Type B pancreatic cell (in vitro differentiated cells): ENCODE measurements around the gene WASF3. TPM values are rescaled to one million over a fixed set of nuclear protein-coding genes. Genes with fewer than 3 reads are reported as not detected.

ENCODE experiments used
- DNase-seq: peaks from one replicate; pipeline ENCODE4 v3.0.0; 2021; ENCODE audit warnings: mixed read lengths; ENCODE audit not compliant: unreplicated experiment; ENCODE audit errors: extremely low spot score
- H3K27ac Mint-ChIP-seq: 2 replicates; pipeline ENCODE4 v1.8.0; 2021; ENCODE audit warnings: mild to moderate bottlenecking, mixed read lengths
- H3K27me3 Mint-ChIP-seq: 2 replicates; pipeline ENCODE4 v1.8.0; 2021; ENCODE audit warnings: mixed read lengths
- H3K36me3 Mint-ChIP-seq: 2 replicates; pipeline ENCODE4 v1.8.0; 2021; ENCODE audit warnings: mixed read lengths
- H3K4me1 Mint-ChIP-seq: one replicate; pipeline ENCODE4 v1.8.0; 2021; ENCODE audit warnings: mixed read lengths; ENCODE audit not compliant: unreplicated experiment
- H3K4me3 Mint-ChIP-seq: 2 replicates; pipeline ENCODE4 v1.8.0; 2021; ENCODE audit warnings: mild to moderate bottlenecking, mixed read lengths
- H3K9me3 Mint-ChIP-seq: 2 replicates; pipeline ENCODE4 v1.8.0; 2021; ENCODE audit warnings: mixed read lengths
- total RNA-seq: library from RNA; stranded (reverse); gene quantifications from 2 replicates; pipeline ENCODE4 v1.2.1, GENCODE V29; 2021; ENCODE audit warnings: low replicate concordance
- TF ChIP-seq, protein P1 (sequence below): fragments of 200-600 bp; sonication (generic); conservative IDR thresholded peaks from 2 replicates; pipeline ENCODE4 v1.5.0; 2021; ENCODE audit warnings: antibody characterized with exemption, mild to moderate bottlenecking

WASF3 gene
- total RNA-seq, 1 donor from 2014 or later, result 40.2 TPM

DNA sequence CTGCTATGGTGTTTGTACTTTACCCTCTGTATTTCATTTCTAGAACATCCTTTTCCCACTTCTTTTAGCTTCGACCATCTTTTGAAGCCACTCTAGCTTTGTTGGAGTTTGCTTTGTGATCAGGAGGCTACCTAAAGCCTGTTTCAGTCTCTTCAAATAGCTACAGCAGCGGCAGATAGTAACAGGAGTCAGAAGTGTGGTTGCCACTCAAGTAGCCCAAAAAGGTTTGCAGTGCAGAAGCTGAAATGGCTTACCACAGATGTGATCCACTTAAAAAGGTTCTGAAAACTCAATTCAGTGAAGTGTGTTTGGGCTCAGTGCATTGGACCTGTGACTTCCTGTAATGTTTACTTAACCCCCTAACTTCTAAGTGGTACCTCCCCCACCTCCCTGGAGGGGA is 26.2 kb downstream of the WASF3 start:
- Mint-ChIP-seq H3K36me3 (peaks cover 1% of the 10 kb centered on the region), H3K27ac (no peak overlapping the region), H3K4me3 (no peak overlapping the region), H3K9me3 (peaks cover 1% of the 10 kb centered on the region), H3K27me3 (no peaks in the 10 kb centered on the region), H3K4me1 (peaks cover 13% of the 10 kb centered on the region)
- DNase-seq, result no peak
- TF ChIP-seq, protein P1, sequence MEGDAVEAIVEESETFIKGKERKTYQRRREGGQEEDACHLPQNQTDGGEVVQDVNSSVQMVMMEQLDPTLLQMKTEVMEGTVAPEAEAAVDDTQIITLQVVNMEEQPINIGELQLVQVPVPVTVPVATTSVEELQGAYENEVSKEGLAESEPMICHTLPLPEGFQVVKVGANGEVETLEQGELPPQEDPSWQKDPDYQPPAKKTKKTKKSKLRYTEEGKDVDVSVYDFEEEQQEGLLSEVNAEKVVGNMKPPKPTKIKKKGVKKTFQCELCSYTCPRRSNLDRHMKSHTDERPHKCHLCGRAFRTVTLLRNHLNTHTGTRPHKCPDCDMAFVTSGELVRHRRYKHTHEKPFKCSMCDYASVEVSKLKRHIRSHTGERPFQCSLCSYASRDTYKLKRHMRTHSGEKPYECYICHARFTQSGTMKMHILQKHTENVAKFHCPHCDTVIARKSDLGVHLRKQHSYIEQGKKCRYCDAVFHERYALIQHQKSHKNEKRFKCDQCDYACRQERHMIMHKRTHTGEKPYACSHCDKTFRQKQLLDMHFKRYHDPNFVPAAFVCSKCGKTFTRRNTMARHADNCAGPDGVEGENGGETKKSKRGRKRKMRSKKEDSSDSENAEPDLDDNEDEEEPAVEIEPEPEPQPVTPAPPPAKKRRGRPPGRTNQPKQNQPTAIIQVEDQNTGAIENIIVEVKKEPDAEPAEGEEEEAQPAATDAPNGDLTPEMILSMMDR, result no peak

DNA sequence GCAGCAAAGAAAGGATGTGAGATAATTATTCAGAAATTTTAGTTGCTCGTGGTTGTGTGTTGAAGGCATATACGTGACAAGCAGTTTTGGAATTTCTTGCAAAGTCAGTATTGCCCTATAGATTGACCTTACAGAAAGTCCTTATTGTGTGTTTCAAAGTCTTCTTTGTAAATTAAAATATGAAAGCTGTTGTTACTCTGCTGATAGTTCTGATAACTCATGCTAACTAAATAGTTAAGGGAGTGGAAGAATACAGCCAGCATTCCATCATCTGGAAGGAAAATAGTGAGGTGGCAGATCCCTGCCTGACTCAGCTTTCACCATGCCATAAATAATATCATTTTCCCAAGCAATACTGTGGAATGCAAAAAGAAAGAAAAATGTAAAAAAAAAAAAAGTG is 27.2 kb downstream of the WASF3 start:
- Mint-ChIP-seq H3K36me3 (no peaks in the 10 kb centered on the region), H3K27ac (no peak overlapping the region), H3K4me3 (no peak overlapping the region)

DNA sequence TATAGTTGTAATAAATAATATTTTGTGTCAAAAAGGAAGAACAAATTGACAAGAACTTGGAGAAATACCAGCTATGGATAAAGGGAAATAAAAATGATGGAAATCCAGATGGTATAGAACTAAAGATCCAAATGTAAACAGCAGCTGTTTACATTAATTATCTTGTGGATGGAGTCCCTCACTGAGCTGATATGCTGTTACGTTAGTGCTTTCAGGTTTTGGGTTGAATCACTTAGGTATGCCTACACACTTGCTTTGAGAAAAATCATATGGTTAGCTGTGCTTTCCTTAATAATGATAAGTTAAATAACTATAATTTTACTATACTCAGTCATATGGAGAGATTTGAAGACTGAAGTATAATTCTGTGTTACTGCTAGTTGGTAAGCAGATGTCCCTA is 27.7 kb downstream of the WASF3 start:
- TF ChIP-seq, protein P1, result no peak
- H3K27me3 Mint-ChIP-seq, result no peaks in the 10 kb centered on the region
- no peaks in the 10 kb centered on the region for H3K36me3 Mint-ChIP-seq
- no peak for DNase-seq
- no peaks in the 10 kb centered on the region for H3K9me3 Mint-ChIP-seq
- H3K27ac Mint-ChIP-seq, result no peak overlapping the region
- H3K4me1 Mint-ChIP-seq, result peaks cover 20% of the 10 kb centered on the region
- H3K4me3 Mint-ChIP-seq, result no peak overlapping the region

More for the DNA sequence above, 27.2 kb downstream of the WASF3 start:
- Mint-ChIP-seq H3K9me3 (no peaks in the 10 kb centered on the region), H3K27me3 (no peaks in the 10 kb centered on the region), H3K4me1 (peaks cover 16% of the 10 kb centered on the region)
- TF ChIP-seq, protein P1, result no peak
- DNase-seq, result no peak

DNA sequence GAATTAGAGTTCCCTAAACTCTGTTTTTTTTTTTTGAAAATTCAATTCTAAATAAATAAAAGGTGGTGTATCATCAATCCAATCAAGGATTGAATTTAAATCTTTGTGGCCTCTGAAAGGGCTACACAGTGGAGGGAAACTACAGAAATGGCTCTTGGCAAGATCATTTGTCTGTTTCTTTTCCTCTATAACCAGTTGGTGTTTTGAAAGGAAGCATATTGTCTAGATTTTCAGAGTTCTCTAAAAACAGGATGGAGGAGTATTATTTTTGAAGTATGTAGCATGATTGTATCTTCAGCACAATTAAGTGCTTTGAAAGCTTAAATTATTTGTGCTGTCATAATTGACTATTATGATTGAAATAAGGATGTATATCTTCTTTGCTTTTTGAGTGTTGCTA is 29.8 kb downstream of the WASF3 start:
- H3K36me3 Mint-ChIP-seq, result no peaks in the 10 kb centered on the region
- peaks cover 9% of the 10 kb centered on the region for H3K9me3 Mint-ChIP-seq
- TF ChIP-seq, protein P1, result no peak
- peaks cover 33% of the 10 kb centered on the region for H3K4me1 Mint-ChIP-seq
- H3K27me3 Mint-ChIP-seq, result no peaks in the 10 kb centered on the region
- DNase-seq, result no peak
- no peak overlapping the region for H3K4me3 Mint-ChIP-seq
- no peak overlapping the region for H3K27ac Mint-ChIP-seq

DNA sequence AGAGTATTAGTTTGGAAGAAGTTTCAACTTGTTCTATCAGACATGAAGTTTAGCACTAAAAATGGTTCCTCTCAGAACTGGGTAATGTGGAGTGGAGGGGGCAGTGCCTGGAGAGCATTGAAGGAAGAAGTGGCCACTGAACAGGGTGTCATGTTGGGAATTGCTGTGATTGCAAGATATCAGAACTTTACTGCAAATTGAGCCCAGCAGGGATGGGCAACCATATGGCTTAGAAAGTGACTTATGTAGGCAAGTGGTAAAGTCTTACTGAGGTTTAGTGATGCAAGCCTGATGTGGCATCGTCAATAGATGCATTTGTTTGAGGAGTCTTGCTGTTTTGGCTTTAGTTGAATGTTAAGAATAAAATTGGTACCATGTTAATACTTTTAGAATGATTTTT is 31.7 kb downstream of the WASF3 start:
- H3K27me3 Mint-ChIP-seq, result no peaks in the 10 kb centered on the region
- DNase-seq, result no peak
- no peak overlapping the region for H3K4me3 Mint-ChIP-seq
- H3K36me3 Mint-ChIP-seq, result peaks cover 2% of the 10 kb centered on the region
- no peak overlapping the region for H3K27ac Mint-ChIP-seq
- TF ChIP-seq, protein P1, result no peak
- H3K9me3 Mint-ChIP-seq, result peaks cover 9% of the 10 kb centered on the region
- H3K4me1 Mint-ChIP-seq, result peaks cover 26% of the 10 kb centered on the region

DNA sequence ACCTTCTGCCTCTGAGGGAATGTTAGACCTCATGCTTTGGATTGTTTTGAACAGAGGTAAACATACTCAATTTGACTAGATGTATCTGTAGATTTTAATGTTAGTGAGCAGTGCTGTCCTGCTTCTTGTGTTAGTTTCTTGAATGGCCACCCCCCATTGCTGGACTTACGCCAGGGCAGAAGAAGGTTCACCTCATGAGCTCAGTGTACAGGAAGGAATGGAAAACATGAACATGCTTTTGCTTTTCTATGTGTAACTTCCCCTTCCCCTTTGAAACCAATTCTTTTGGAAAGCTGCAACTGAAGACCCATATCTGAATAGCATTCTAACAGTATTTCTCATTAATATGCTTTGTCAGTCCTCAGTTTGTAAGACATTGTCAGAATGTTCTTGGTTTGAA is 32.3 kb downstream of the WASF3 start:
- H3K4me1 Mint-ChIP-seq, result peaks cover 28% of the 10 kb centered on the region
- TF ChIP-seq, protein P1, result no peak
- no peak for DNase-seq
- H3K27ac Mint-ChIP-seq, result no peak overlapping the region
- peaks cover 9% of the 10 kb centered on the region for H3K9me3 Mint-ChIP-seq
- no peaks in the 10 kb centered on the region for H3K27me3 Mint-ChIP-seq
- no peak overlapping the region for H3K4me3 Mint-ChIP-seq
- peaks cover 4% of the 10 kb centered on the region for H3K36me3 Mint-ChIP-seq
